Stimulated activated CD4-positive, alpha-beta T cell treated with anti-CD3 and anti-CD28 coated beads, Interleukin-4, amount 100 ng/mL, for 24 hours (primary cell): ENCODE measurements around the gene PLXNB2.
"Not testable (repeated sequence)": the region's sequence is repeated elsewhere in the genome, so short reads cannot be mapped to it uniquely, and the experiment has no call there.

Source experiments
- DNase-seq: peaks from one replicate; pipeline ENCODE4 v3.0.0-alpha.2; 2020

The PLXNB2 gene

DNA sequence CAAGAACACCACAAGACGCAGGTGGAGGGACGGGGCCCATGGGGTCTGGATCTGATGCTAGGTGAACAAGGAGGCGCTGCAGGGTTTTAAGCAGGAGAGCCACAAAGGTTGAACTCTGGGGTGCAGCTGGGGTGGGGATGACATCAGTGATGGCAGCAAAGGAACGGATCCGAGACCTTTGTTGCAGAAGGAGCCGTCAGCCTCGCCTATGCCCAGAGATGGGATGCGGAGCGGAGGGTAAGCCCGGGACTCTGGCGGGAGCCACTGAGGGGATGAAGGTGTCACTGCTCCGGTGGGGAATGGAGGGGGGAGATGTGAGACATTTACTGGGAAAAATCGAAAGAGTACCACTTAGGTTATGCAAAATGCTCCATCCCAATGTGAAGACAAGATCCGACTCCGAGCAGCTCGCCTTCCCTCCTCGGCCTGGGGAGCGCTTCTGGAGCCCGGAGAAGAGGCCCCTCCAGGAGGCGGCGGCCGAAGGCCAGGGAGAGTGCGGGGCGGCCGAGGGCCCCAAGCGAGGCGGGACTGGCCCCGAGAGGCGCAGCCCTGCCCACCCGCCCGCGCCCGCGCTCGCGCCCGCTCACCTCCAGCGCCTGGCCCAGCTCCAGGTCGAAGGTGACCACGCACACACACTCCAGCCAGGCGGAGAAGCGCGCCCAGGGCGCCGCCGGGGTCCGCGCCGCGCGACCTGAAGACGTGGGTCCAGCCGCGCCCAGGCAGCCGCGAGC is 18.9 kb upstream of the PLXNB2 start:
- no peak for DNase-seq

DNA sequence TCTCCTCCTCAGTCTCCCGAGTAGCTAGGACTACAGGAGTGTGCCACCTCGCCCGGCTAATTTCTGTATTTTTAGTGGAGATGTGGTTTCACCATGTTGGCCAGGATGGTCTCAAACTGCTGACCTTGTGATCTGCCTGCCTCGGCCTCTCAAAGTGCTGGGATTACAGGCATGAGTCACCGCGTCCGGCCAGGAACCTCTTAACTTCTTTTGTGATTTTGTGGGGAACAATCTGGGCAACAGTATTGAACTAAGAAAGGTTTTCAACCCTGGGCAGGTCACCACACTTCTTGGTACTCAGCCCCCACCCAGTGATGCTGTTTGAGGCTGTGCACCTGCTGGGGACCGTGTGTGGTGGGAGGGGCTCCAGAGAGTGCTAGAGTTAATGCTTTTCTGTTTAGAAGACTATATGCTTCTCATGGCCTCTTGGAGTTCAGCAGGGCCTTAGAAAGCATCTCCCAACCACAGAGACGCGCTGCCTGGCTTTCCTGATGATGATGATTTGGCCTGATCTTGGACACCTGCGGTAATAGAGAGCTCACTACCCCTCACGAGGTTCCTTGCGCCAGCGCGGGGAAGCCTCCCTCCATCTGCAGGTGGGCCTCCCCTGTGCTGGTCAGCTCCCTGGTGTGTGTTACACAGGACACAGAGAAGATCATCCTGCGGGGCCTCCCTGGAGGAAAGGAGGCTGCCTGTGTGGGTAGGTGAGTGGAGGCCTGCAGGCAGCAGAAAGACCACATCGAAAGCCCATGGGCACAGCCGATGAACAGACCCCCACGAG is 18.2 kb upstream of the PLXNB2 start:
- no peak for DNase-seq

DNA sequence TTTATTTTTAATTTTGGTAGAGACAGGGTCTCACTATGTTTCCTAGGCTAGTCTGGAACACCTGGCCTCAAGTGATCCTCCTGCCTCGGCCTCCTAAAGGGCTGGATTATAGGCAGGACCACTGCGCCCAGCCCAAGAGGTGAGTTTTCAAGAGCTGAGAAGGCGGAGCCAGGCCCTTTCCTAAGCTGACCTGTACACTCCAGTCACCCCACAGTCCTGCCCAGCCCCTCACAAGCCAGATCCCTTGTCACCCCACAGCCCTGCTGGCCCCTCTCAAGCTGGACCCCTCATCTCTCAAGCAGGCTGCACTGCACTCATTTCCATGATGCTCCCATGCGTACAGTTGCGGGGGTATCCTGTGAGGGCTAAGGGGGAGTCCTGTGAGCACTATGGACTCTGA is 16.5 kb upstream of the PLXNB2 start:
- no peak for DNase-seq

DNA sequence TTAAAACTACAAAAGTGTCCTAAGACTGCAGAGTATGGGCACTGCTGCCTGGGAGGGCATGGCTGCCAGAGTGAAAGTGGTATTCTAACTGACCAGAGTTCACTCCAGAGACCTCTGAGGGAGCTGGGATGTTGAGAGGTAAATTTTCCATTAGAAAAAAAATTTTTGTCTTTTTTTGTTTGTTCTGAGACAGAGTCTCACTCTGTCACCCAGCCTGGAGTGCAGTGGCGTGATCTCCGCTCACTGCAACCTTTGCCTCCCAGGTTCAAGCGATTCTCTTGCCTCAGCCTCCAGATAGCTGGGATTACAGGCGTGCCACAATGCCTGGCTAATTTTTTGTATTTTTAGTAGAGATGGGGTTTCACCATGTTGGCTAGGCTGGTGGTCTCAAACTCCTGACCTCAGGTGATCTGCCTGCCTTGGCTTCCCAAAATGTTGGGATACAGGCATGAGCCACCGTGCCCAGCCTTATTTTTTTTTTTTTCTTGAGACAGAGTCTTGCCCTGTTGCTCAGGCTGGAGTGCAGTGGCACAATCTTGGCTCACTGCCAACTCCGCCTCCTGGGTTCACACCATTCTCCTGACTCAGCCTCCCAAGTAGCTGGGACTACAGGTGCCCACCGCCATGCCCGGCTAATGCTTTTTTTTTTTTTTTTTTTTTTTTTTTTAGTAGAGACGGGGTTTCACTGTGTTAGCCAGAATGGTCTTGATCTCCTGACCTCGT is 15.1 kb upstream of the PLXNB2 start:
- DNase-seq: not testable (repeated sequence)

DNA sequence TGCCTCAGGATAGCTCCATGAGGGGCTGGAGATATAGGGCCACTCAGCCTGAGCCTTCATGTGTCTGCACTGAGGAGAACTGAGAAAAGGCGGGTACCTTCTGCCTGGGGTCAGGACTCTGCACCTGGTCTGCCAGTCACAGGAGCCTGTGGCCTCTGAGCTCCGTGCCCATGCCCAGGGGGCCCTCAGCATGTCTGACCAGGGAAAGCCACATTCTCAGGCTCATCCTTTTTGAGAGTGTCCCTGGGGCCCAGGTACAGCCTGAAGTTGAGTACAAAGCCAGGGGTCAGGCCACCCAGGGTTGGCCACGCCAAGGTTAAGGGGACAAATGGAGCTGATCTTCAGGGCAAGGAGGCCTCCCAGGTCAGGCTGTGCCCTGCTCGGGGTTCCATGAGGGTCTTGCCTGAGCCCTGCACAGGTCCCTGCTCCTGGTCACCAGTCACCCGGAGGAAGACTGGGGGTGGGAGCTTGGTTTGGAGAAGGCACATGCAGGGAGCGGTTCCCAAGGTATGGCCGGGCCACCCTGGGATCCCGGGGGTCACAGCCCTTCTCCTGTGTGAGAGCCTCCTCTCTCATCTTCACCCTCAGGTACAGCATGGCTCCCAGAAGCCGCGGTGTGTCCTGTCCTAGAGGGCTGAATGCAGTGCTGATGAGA is 13.4 kb upstream of the PLXNB2 start:
- DNase-seq: no peak

DNA sequence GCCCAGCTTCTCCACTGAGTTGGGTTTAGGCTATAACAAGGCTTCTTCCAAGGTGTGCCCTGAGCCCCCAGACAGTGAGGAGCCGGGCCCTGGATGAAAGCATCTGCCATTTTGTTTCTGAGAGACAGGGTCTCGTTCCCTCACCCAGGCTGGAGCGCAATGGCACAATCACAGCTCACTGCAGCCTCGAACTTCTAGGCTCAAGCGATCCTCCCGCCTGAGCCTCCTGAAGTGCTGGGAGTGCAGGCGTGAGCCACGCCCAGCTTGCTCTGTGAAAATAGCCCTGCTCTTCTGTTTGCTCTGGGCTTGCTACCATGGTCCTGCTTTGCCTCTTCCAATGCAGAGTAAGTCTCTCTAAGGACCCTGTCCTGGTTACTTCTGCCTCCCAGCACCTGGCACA is 12.7 kb upstream of the PLXNB2 start:
- no peak for DNase-seq

DNA sequence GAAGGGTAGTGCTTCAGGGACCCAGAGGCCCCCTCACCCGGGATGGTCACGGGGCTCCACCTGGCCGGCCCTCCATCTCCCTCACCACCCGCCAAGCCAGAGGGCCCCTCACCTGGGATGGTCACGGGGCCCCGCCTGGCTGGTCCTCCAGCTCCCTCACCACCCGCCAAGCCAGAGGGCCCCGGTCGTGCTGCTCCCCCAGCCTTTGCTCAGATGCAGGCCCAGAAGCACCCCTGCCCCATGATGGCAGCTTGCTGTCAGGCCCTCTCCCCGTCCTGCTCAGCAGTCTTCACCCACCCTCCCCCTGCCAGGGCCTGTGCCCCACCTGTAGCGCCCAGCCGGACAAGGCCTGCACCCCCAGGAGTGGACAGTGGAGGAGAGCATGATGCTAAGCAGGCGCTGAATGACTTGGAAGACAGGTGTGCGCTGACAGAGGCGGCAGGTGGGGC is 12.1 kb upstream of the PLXNB2 start:
- DNase-seq: no peak

DNA sequence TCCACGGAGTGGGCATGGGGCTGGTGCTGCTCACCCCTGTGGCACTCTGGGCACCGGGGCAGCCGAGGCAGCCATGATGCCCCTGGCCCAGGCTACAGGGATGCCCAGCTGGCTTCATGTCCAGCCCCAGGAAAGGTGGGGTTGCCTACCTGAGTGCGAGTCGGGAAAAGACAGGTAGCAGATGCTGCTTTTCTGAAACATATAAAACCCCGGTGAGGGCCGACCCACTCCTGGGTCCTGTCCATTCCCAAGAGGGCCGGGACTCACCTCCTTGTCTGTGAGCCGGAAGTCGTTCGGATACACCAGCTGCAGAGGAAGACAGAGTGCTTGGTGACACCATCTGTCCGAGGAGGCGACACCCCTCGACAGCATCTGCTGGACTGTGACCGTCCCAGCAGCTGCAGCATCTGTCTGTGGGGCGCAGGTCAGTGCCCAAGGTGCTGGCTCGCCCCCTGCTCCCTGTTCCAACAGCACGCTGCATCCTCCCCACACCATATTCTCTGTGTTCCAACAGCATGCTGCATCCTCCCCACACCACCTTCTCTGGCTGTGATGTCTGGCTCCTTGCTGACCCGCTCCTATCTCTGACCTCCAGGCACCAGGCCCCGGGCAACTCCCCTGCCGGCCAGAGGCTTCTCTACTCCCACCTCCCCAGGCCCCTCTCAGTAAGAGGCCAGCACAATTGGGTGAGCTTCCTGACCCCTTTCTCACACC is 11.4 kb upstream of the PLXNB2 start:
- no peak for DNase-seq

DNA sequence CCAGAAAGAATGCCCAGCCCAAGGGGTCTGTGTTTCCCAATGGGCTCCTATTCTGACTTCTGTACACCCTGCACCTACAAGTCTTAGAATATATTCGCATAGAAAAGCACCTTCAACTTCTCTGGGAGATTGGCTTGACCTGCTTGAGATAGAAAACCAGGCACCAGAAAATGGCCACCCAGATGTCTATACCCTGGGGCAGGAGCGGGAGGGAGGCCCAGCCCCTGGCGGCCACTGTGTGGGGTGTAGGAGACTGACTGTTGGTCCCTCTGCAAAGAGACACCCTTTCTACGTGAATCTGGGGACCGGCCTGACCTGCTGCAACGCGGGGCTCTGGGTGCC is 10.9 kb upstream of the PLXNB2 start:
- no peak for DNase-seq

DNA sequence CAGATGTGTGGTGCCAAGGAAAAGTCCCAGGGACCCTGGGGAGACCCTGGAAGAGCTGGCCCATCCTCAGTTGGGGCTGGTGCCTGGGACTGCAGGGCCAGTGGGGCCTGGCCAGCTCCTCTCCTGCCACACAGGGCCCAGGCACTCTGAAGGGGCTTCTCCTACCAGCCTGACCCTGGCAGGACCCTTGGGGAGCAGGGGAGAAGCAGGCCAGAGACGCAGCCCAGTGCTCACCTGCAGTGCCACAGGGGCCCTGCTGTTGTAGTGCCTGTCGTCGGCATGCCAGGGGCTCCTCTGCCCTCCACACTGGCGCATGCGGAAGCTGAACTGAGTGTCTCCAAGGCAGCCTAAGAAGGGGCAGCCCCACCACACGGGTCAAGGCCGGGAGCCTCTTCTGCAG is 10.2 kb upstream of the PLXNB2 start:
- DNase-seq: no peak

DNA sequence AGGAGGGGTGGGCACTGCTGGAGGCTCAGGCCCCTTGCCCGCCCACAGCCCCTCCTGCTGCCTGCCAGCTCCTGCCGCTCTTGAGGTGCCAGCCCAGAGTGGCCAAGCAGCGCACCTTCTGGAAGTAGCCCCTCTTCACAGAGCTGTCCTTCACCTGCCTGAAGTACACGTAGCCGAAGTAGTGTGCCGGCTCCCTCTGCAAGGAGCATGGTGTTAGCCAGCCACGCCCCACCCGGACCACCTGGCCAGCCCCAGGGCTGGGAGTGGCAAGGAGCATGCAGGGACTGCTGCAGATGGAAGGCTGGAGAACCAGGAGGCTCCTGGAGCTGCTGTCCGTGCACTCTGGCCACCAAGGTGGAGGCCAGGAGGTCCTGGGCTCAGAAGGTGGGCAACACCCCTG is 9.7 kb upstream of the PLXNB2 start:
- DNase-seq: no peak

DNA sequence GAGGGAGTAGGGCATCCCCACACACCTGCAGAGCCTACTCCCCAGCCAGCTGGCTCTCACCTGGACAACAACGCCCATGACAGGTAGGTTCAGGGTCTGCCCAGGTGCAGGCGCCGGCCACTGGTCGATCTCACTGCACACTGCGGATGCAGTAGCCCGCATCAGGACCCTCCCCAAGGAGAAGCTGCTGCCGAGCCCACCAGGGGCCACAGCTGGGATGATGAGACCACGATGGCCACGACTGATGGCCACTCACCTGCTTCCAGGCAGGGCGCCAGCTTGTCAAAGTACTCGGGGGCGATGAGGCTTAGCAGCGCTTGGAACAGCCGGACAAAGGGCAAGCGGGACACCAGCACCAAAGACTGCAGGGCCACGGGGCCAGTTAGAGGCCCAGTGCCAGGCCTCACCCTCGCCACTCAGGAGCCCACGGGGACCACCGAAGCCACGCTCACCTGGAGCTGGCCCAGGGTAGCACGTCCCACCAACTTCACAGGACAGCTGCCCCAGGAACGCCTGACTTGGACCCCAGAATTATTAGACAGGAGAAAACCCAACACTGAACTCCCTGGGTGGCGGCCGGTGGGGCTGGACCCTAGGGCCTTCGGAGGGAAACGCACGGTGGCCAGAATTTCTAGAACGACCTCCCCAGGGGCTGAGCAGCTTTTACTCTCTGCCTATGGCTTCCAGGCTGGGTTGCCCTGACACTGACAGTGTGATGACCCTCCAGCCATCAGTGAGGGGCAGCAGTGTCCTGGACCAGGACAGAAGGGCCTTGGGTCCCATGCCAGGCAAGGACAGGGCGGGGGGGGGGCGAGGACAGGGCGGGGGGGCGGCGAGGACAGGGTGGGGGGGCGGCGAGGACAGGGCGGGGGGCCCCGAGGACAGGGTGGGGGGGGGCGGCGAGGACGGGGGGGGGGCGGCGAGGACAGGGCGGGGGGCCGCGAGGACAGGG is 8.9 kb upstream of the PLXNB2 start:
- no peak for DNase-seq

DNA sequence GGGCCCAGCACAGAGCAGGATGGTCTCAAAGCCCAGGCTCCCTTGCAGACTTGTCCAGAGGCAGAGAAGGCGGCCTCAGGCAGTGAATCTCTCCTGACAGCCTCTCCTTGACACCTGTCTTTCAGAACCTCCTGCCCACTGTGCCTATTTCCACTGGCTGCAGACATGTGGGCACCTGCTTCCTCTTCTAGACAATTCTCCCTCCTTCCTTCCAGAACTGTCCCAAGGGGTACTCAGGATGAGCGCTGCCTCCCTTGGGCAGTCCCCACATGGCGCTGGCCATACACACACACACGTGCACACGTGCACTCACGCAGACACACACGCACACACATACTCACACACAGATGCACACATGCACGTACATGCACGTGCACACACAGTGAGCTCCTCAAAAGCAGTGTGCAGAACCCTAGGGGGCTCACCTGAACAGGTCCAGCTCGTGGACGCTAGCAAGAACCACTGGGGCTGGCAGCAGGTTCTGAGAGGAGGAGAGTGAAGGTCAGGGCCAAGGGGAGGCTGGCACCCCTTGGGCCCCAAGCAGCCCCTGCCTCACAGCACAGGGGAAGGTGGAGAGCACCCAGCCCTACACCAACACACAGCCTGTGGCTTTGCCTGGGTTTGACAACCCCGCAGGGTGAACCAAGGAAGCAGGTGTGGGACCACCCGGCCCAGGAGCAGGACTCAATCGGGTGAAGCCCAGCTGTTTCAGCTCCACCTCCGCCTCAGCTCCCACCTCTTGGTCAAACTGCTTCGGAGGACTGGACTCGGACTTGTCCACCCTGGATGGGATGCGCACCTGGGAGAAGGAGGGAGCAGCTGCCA is 8.1 kb upstream of the PLXNB2 start:
- DNase-seq: no peak

DNA sequence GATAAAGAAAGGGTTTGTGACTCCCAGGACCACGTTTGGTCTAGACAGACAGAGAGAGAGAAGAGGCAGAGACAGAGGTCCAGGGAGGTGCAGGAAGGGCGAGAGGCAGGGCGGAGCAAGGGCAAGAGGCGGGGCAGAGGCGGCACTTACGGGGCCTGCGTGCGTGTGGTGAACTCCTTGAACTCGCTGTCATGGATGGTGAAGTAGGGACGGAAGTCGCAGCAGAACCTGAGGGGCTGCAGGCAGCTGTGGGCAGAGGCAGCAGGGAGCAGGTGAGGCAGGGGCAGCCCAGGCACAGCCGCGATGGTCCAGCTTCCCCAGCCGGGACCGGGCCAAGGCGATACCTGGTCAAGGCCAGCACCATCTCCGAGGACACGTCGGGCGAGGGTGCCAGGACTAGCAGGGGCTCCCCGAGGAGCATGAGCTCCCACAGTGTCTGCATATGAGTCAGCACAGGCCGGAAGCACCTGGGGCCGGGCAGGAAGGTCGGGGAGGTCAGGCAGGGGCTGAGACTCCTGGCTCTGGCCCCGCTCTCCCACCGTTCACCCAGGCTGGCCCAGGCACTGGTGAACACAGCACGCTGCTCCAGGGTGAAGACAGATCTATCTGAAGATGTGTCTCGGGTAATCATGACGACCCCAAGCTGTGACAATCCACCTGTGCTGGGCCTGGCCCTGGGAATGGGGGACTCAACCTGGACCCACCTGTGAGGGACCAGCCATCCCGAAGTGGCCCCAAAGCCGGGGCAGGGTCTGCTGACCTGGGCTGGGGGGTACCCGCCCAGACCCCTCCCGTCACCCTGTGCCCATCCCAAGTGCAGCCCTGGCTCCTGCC is 7.2 kb upstream of the PLXNB2 start:
- DNase-seq: peak; percentile 78

DNA sequence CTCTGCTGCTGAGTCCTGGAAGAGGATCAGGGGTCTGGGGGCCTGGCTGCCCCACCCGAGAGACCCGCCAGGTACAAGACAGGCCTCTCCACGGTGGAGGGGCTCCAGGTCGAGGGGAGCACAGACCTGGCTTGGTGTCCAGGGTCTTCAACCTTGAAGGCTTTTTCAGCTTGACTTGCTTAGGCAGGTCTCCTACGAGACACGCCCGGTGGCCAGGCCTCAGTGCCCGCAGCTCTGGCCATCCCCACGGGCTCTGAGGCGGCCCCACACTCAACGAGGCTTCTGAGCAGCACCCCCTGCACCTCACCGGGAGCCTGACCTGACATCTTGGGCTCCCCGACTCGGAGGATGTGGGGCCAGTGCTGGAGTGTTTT is 6.6 kb upstream of the PLXNB2 start:
- DNase-seq: no peak

DNA sequence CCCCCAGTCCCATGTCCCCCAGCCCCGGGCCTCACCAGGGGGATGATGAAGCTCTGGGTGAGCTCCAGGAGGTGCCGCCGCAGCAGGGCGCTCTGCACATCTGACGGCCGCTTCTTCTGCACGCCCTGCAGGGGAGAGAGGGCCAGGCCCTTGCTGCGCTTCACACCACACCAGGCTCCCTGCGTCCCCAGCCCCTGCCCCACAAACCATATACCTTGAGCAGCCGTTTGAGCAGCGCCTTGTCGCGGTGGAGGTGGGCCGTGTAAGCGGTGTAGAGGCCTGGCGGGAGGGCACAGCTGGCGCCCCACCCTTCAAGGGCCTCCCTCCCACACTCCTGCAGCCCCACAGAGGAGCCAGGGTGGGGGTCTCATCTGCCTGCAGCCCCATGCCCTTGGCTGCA is 6.2 kb upstream of the PLXNB2 start:
- no peak for DNase-seq

DNA sequence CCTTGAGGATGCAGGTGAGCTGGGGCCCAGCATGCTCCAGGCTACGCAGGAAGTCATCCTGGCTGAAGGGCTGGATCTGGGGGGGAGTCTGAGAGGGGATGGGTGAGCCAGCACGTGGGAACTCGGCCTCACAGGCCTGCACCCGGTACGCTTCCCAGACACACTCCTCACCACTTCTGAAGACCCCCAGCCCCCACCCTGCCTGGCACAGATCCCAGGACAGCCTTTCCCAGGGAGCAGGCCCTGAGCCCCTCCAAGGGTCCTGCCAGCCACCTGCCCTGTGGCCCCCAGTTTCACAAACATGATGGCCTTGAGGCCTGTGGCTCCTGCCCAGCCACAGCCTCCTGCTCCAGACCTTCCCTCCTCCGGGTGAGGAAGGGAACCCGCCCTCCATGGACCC is 5.6 kb upstream of the PLXNB2 start:
- no peak for DNase-seq

DNA sequence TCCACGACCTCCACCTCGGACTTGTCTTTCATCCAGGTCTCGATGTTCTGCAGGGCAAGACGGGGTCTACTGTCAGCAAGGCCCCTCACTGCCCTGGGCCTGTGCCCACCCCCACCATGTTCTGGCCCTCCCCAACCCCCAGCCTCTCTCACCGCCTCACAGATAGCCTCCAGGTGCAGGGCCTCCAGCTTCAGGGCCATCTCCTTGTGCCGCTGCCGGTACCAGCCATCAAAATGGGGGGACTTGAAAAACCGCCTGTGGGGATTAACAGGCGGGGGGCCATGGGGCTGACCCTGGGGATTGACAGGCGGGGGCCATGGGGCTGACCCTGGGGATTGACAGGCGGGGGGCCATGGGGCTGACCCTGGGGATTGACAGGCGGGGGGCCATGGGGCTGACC is 4.9 kb upstream of the PLXNB2 start:
- no peak for DNase-seq

DNA sequence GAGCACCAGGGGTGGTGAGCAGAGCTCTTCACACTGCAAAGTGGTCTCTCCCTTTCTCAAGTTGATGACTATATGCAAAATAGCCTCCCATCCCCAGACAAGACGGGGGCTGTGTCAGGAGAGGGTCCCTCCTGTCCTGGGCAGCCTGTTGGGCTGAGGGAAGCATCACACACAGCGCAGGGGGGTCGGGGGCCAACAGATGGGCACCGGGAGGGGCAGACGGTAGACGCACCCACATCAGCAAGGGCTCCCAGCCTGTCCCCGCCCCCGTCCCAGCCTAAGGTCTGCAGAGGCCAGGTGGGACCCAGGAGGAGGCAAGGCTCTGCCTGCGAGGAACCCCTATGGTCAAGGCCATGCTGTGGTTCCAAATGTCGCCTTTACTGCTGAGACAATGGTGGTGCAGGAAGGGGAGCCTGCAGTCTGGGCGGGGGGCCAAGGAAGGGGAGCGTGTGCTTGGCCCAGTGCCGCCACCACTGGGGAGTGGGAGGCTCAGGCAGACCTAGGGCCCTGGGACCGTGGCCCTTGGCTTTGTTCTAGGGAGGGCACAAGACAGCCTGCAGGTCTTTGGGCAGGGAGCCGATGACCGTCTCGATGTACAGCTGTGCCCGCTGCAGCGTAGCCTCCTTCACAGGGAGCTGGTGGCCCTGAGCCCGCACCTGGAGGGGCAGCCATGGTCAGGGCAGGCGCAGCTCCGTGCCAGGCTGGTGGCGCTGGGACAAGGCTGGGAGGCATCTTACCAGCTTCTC is 4.3 kb upstream of the PLXNB2 start:
- no peak for DNase-seq
